Nephron progenitor cell (in vitro differentiated cells): ENCODE measurements around the gene CREB1.

Experiments used
- DNase-seq: peaks from one replicate; pipeline ENCODE4 v3.0.0; 2021
- H3K27ac Mint-ChIP-seq: 2 replicates; pipeline ENCODE4 v1.8.0; 2021; ENCODE audit warnings: mild to moderate bottlenecking, moderate library complexity, mixed read lengths
- H3K27me3 Mint-ChIP-seq: 2 replicates; pipeline ENCODE4 v1.8.0; 2021; ENCODE audit warnings: mild to moderate bottlenecking, low read depth, mixed read lengths; ENCODE audit not compliant: poor library complexity
- H3K36me3 Mint-ChIP-seq: 2 replicates; pipeline ENCODE4 v1.8.0; 2021; ENCODE audit warnings: low read depth, mixed read lengths
- H3K4me1 Mint-ChIP-seq: 2 replicates; pipeline ENCODE4 v1.8.0; 2021; ENCODE audit warnings: mixed read lengths
- H3K4me3 Mint-ChIP-seq: 2 replicates; pipeline ENCODE4 v1.8.0; 2021; ENCODE audit warnings: mild to moderate bottlenecking, moderate library complexity, mixed read lengths
- H3K9me3 Mint-ChIP-seq: 2 replicates; pipeline ENCODE4 v1.8.0; 2021; ENCODE audit warnings: mild to moderate bottlenecking, moderate library complexity, mixed read lengths
- TF ChIP-seq, protein P1 (sequence below): fragments of 200-600 bp; sonication (generic); IDR thresholded peaks from 2 replicates; pipeline ENCODE4 v1.5.0; 2021; ENCODE audit warnings: antibody characterized with exemption

Gene CREB1

DNA sequence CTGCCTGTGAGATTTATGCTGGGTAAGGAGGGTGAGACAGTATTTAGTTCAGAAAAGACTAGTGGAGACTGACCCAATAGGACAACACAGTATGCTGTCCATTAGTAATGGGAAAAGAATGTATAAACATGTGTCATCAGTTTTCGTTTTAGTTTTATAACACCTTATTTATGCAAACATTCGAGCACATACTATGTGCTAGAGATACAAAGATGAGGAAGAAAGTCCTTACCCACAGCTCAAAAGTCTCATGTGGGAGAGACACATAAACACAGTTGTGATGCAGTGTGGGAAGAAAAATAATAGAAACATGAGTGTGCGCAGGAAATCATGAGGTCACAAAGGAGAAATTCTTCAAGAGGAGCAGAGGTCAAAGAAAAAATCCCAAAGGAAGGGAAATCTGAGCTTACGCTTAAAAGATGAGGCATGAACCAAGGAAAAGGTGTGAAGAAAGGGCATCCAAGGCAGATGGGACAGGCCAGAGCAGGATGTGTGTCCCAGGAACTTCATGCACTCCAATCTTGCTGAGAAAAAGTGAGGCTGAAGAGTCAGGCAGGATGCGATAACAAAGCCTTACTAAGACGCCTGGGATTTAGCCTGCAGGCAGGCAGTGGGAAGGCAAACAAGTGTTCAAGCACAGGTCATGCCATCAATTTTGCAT is 87.4 kb downstream of the CREB1 start:
- H3K27me3 Mint-ChIP-seq, result peaks cover 4% of the 10 kb centered on the region
- H3K4me1 Mint-ChIP-seq, result peaks cover 20% of the 10 kb centered on the region
- H3K36me3 Mint-ChIP-seq, result peaks cover 81% of the 10 kb centered on the region
- no peak for DNase-seq
- no peak overlapping the region for H3K4me3 Mint-ChIP-seq
- TF ChIP-seq, protein P1, sequence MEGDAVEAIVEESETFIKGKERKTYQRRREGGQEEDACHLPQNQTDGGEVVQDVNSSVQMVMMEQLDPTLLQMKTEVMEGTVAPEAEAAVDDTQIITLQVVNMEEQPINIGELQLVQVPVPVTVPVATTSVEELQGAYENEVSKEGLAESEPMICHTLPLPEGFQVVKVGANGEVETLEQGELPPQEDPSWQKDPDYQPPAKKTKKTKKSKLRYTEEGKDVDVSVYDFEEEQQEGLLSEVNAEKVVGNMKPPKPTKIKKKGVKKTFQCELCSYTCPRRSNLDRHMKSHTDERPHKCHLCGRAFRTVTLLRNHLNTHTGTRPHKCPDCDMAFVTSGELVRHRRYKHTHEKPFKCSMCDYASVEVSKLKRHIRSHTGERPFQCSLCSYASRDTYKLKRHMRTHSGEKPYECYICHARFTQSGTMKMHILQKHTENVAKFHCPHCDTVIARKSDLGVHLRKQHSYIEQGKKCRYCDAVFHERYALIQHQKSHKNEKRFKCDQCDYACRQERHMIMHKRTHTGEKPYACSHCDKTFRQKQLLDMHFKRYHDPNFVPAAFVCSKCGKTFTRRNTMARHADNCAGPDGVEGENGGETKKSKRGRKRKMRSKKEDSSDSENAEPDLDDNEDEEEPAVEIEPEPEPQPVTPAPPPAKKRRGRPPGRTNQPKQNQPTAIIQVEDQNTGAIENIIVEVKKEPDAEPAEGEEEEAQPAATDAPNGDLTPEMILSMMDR, result no peak
- H3K27ac Mint-ChIP-seq, result peak overlapping the region; percentile 82
- no peaks in the 10 kb centered on the region for H3K9me3 Mint-ChIP-seq

DNA sequence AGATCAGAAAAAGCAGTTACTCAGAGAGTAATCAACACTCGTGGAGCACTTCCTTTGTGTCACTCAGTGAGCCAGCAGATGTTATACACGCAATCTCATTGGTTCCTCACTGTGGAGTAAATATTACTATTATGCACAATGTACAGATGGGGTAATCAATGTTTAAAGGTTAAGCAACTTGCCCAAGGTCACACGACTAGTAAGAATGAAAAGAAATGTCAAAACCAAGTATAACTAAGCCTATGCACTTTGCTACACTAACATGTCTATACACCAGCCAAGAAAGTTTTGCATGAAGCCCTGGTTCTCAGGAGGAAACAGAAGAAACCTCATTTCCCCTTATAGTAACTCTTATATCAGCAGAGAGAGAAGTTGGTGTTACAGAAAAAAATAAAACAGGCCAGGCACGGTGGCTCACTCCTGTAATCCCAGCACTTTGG is 90.0 kb downstream of the CREB1 start:
- no peak overlapping the region for H3K4me3 Mint-ChIP-seq
- peaks cover 79% of the 10 kb centered on the region for H3K36me3 Mint-ChIP-seq
- peaks cover 4% of the 10 kb centered on the region for H3K27me3 Mint-ChIP-seq
- H3K4me1 Mint-ChIP-seq, result peaks cover 36% of the 10 kb centered on the region
- H3K9me3 Mint-ChIP-seq, result no peaks in the 10 kb centered on the region
- H3K27ac Mint-ChIP-seq, result no peak overlapping the region
- TF ChIP-seq, protein P1, result no peak
- no peak for DNase-seq

DNA sequence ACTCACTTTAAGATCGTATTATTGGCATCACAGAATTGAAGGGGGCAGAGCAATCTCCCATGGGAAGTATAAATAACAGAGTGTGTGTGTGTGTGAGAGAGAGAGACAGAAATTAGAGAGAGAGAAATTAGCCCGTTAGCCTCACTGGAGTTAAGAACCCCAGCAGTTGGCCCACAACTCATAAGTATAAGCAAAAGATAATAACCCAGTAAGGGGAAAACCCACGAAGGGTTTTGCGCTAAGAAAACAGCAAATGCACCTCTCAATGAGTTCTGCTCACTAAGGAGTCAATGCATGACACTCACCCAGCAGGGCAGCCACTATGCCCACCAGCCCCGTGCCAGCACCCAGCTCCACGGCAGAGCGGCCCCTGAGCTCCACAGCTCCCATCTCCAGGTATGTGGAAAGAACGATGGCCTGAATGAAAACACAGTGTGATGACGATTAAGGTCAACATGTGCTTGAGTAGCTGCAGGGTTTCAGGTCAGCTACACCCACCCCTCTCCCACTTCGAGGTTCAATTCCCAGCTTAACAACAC is 91.8 kb downstream of the CREB1 start:
- Mint-ChIP-seq H3K9me3 (no peaks in the 10 kb centered on the region), H3K27me3 (peaks cover 4% of the 10 kb centered on the region), H3K4me3 (no peak overlapping the region), H3K36me3 (peaks cover 64% of the 10 kb centered on the region), H3K4me1 (peaks cover 36% of the 10 kb centered on the region), H3K27ac (no peak overlapping the region)
- no peak for DNase-seq
- TF ChIP-seq, protein P1, result no peak

DNA sequence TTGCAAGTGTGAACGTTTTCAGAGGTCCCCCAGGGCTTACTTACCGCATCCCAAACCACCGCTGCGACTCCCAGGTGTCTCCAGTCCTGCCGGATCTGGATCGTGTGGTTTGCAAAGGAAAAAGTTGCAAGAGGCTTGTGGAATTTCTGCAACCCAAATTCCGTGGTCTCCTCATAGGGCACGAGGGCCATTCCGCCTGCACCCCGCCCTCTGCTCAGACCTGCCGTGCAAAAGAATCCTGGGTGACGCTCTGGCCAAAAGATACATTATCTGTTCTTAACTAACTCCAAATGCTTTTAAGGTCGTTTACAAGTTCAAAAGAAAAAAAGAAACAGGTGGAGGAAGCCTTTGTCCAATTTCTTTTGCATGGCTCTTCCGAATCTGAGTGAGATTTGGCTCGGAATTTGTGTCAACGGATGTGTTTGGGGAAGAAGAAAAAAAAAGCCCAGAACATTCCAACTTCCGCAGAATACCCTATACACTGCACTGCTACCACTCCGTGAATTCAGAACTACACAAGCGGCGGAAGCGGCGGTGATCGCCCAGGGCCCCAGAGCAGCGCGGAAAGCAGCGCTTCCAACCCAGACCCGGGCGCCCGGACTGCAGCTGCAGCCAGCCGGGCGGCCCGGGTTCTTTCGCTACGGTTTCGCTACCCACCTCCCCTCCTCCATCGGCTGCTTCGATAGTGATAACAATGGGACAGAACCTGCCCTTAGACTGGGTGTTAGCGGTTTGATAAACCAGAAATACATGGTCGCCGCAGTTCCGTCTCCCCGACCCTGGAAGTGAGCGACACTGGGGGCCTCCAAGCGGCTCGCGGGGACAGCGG is 94.6 kb downstream of the CREB1 start:
- Mint-ChIP-seq H3K36me3 (peaks cover 41% of the 10 kb centered on the region), H3K27ac (peak overlapping the region; percentile 94), H3K4me1 (peaks cover 29% of the 10 kb centered on the region), H3K9me3 (no peaks in the 10 kb centered on the region), H3K4me3 (peak overlapping the region; percentile 93), H3K27me3 (peaks cover 14% of the 10 kb centered on the region)
- TF ChIP-seq, protein P1, result no peak
- peak; percentile 74 for DNase-seq

DNA sequence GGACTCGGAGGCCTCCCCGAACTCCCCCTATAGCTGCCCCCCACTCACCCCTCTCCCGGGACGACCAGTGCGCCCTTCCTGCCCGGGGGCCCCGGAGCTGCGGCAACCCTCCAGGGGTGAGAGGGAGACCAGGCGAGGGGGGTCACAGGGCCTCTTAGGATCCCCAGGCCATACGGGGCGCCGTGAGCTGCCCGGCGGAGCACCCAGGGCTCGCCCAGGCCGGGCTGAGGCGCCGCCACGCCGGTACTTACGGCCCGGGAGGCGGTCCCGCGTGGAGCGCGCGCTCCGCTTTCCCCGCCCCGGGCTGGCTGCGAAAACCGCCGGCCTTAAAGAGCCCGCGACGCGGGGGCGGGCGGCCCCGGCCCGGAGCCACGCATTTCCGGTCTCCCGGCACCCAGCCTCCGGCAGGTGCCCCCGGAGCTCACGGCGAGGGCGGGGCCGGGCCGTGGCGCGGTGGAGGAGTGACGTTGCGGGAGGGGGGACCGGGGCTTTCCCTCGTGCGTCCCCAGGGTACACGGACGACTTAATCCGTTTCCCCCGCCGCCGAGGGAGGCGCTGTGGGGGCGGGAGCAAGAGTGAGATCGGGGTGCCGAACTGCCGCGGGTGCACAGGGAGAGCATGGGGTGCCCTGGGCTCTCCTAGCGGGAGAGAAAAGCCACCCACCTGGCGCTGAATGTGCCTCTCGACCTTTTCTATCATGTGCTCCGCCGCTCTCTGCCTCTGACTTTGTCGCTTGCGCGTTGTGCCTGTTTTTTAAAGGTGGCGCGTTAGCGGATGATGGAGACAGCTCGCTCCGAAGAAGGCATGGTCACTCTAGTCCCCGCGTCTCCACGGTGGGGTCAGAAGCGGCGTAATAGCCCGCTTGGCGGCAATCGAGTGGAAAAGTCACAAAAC is 95.5 kb downstream of the CREB1 start, which contains the start of gene METTL21A:
Gene METTL21A (minus strand): TSS at position 381 of the 894 bp plus-strand sequence. CDS start 1,019 bp downstream, outside the sequence.
- H3K4me3 Mint-ChIP-seq, result peak within 1 kb of the TSS; percentile 94
- H3K36me3 Mint-ChIP-seq, result peaks cover 35% of the 10 kb centered on the region
- no peaks in the 10 kb centered on the region for H3K9me3 Mint-ChIP-seq
- H3K27ac Mint-ChIP-seq, result peak within 1 kb of the TSS; percentile 94
- H3K27me3 Mint-ChIP-seq, result peaks cover 17% of the 10 kb centered on the region
- peaks cover 29% of the 10 kb centered on the region for H3K4me1 Mint-ChIP-seq
- DNase-seq, result peak; percentile 75
- TF ChIP-seq, protein P1, result no peak
